ENCODE measurements around the gene FOXP1.

FOXP1 gene

GRCh38 chr3:71175691-71176365 lies 407.7 kb downstream of the FOXP1 start:
- Histone ChIP-seq H4K20me1 (ENCODE audit: insufficient read depth, low read length) (no peaks in the 10 kb centered on the region), H3F3A (ENCODE audit: insufficient read depth, low read length) (no peaks in the 10 kb centered on the region), H3K4me1 (ENCODE audit: insufficient read depth, low read length, severe bottlenecking) (no peaks in the 10 kb centered on the region), H3K9me3 (ENCODE audit: low read length) (no peaks in the 10 kb centered on the region), H3K4me3 (ENCODE audit: low read depth, low read length, poor library complexity, severe bottlenecking) (no peak overlapping the region), H3K79me2 (ENCODE audit: insufficient read depth, low read length) (no peaks in the 10 kb centered on the region), H2AFZ (ENCODE audit: low read length) (no peak overlapping the region), H3K4me2 (ENCODE audit: low read length) (no peak overlapping the region), H3K9me2 (ENCODE audit: low read depth, low read length) (no peaks in the 10 kb centered on the region), H3K9ac (ENCODE audit: low read length) (no peak overlapping the region), H3K27ac (ENCODE audit: low read depth, low read length, poor library complexity, severe bottlenecking) (no peak overlapping the region), H3K27me3 (ENCODE audit: insufficient read depth, low read length) (no peaks in the 10 kb centered on the region), H3K36me3 (ENCODE audit: insufficient read depth, low read length) (peaks cover 35% of the 10 kb centered on the region; the same call in 1 of the 2 replicates)
- TF ChIP-seq CTCF (IDR thresholded peaks at IDR 0.05; ENCODE audit: low read length) (no peak), EZH2 (IDR thresholded peaks at IDR 0.05; ENCODE audit: borderline replicate concordance, low read length) (no peak)

GRCh38 chr3:71172951-71173350 lies 410.6 kb downstream of the FOXP1 start:
- Histone ChIP-seq H3K4me2 (ENCODE audit: low read length) (no peak overlapping the region), H2AFZ (ENCODE audit: low read length) (no peak overlapping the region)

GRCh38 chr3:71172189-71172588 lies 411.3 kb downstream of the FOXP1 start:
- Histone ChIP-seq H3K9me2 (ENCODE audit: low read depth, low read length) (no peaks in the 10 kb centered on the region), H3F3A (ENCODE audit: insufficient read depth, low read length) (no peaks in the 10 kb centered on the region), H3K27me3 (ENCODE audit: insufficient read depth, low read length) (no peaks in the 10 kb centered on the region), H3K9ac (ENCODE audit: low read length) (no peak overlapping the region), H3K4me2 (ENCODE audit: low read length) (no peak overlapping the region), H3K4me3 (ENCODE audit: low read depth, low read length, poor library complexity, severe bottlenecking) (no peak overlapping the region), H3K9me3 (ENCODE audit: low read length) (no peaks in the 10 kb centered on the region), H3K4me1 (ENCODE audit: insufficient read depth, low read length, severe bottlenecking) (no peaks in the 10 kb centered on the region), H4K20me1 (ENCODE audit: insufficient read depth, low read length) (no peaks in the 10 kb centered on the region), H3K79me2 (ENCODE audit: insufficient read depth, low read length) (no peaks in the 10 kb centered on the region), H3K27ac (ENCODE audit: low read depth, low read length, poor library complexity, severe bottlenecking) (no peak overlapping the region), H3K36me3 (ENCODE audit: insufficient read depth, low read length) (peaks cover 44% of the 10 kb centered on the region), H2AFZ (ENCODE audit: low read length) (no peak overlapping the region)
- no peak for TF ChIP-seq EZH2 (IDR thresholded peaks at IDR 0.05; ENCODE audit: borderline replicate concordance, low read length)
- no peak for TF ChIP-seq CTCF (IDR thresholded peaks at IDR 0.05; ENCODE audit: low read length)

More at GRCh38 chr3:71172951-71173350, 410.6 kb downstream of the FOXP1 start:
- Histone ChIP-seq H3K4me3 (ENCODE audit: low read depth, low read length, poor library complexity, severe bottlenecking) (no peak overlapping the region), H3K4me1 (ENCODE audit: insufficient read depth, low read length, severe bottlenecking) (no peaks in the 10 kb centered on the region), H3F3A (ENCODE audit: insufficient read depth, low read length) (no peaks in the 10 kb centered on the region), H3K9me3 (ENCODE audit: low read length) (no peaks in the 10 kb centered on the region), H3K27me3 (ENCODE audit: insufficient read depth, low read length) (no peaks in the 10 kb centered on the region), H3K79me2 (ENCODE audit: insufficient read depth, low read length) (no peaks in the 10 kb centered on the region), H3K9ac (ENCODE audit: low read length) (no peak overlapping the region), H3K36me3 (ENCODE audit: insufficient read depth, low read length) (peaks cover 40% of the 10 kb centered on the region; the same call in 1 of the 2 replicates), H3K27ac (ENCODE audit: low read depth, low read length, poor library complexity, severe bottlenecking) (no peak overlapping the region), H4K20me1 (ENCODE audit: insufficient read depth, low read length) (no peaks in the 10 kb centered on the region), H3K9me2 (ENCODE audit: low read depth, low read length) (no peaks in the 10 kb centered on the region)
- TF ChIP-seq EZH2 (IDR thresholded peaks at IDR 0.05; ENCODE audit: borderline replicate concordance, low read length) (no peak), CTCF (IDR thresholded peaks at IDR 0.05; ENCODE audit: low read length) (no peak)
